Activated naive CD8-positive, alpha-beta T cell treated with anti-CD3 and anti-CD28 coated beads, Interleukin-2, amount 10 ng/mL, durations not matched to agents 7 days and 5 days (primary cell): Measurements from ENCODE around the gene CSNK1G1. TPM values are rescaled to one million over a fixed set of nuclear protein-coding genes. Genes with fewer than 3 reads are reported as not detected.

ENCODE experiments used
- ATAC-seq: fragments of 150-1000 bp; cut with Tn5 transposase; one replicate; pipeline ENCODE4 v1.10.0; 2021; ENCODE audit warnings: low read depth, moderate library complexity
- POLR2A ChIA-PET: fragments of 350-600 bp; sonication (Branson Sonifier 250); formaldehyde crosslinking; loops from one replicate; lab custom pipeline; 2021; ENCODE audit warnings: antibody characterized with exemption; lab: Charles Lee
- DNase-seq: peaks from one replicate; pipeline ENCODE4 v3.0.0; 2021
- H3K27ac Mint-ChIP-seq: one replicate; pipeline ENCODE4 v1.8.0; 2022; ENCODE audit warnings: mild to moderate bottlenecking, mixed read lengths
- H3K27me3 Mint-ChIP-seq: one replicate; pipeline ENCODE4 v1.8.0; 2022; ENCODE audit warnings: mild to moderate bottlenecking, moderate library complexity, mixed read lengths
- H3K36me3 Mint-ChIP-seq: one replicate; pipeline ENCODE4 v1.8.0; 2021; ENCODE audit warnings: mild to moderate bottlenecking, mixed read lengths
- H3K4me1 Mint-ChIP-seq: one replicate; pipeline ENCODE4 v1.8.0; 2021; ENCODE audit warnings: mixed read lengths
- H3K4me3 Mint-ChIP-seq: one replicate; pipeline ENCODE4 v1.8.0; 2022; ENCODE audit warnings: mild to moderate bottlenecking, moderate library complexity, mixed read lengths
- H3K9me3 Mint-ChIP-seq: one replicate; pipeline ENCODE4 v1.8.0; 2021; ENCODE audit warnings: mixed read lengths
- total RNA-seq, 2 experiments: library from RNA; stranded (reverse); gene quantifications; one replicate each; pipeline ENCODE4 v1.2.3, GENCODE V29; 2021

The CSNK1G1 gene
- total RNA-seq, 2 experiments from 2014 or later: 26.2 to 26.7 TPM

DNA sequence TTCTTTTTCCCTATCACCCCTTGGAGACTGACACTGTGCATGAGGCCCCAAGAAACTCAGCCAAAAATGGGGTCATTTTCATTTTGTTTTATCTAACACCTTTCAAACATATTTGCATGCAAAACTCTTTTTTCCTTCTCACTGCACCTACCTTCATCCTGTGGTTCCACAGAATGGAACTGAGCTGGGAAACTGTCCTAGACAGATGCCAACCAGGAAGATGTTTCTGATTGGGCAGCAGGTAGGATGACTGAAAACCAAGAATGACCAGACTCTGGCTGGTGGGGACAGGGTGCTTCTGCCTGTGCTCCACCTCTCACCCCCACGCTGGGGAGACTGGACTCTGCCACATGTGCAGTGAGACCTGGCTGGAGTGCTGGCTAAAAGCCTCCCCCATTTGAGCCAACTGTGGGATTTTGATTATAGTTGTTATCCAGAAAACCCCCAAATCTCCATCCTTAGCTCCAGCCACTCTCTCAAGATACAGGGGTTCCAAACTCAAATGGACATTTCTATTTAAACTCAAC lies 198.3 kb downstream of the CSNK1G1 start:
- ATAC-seq (no peak), DNase-seq (no peak)
- H3K36me3 Mint-ChIP-seq: peaks cover 25% of the 10 kb centered on the region
- peak overlapping the region; percentile 58 for H3K27ac Mint-ChIP-seq
- POLR2A ChIA-PET: no interaction called here
- H3K4me3 Mint-ChIP-seq: no peak overlapping the region
- peaks cover 29% of the 10 kb centered on the region for H3K4me1 Mint-ChIP-seq
- peaks cover 7% of the 10 kb centered on the region for H3K27me3 Mint-ChIP-seq
- H3K9me3 Mint-ChIP-seq: no peaks in the 10 kb centered on the region

DNA sequence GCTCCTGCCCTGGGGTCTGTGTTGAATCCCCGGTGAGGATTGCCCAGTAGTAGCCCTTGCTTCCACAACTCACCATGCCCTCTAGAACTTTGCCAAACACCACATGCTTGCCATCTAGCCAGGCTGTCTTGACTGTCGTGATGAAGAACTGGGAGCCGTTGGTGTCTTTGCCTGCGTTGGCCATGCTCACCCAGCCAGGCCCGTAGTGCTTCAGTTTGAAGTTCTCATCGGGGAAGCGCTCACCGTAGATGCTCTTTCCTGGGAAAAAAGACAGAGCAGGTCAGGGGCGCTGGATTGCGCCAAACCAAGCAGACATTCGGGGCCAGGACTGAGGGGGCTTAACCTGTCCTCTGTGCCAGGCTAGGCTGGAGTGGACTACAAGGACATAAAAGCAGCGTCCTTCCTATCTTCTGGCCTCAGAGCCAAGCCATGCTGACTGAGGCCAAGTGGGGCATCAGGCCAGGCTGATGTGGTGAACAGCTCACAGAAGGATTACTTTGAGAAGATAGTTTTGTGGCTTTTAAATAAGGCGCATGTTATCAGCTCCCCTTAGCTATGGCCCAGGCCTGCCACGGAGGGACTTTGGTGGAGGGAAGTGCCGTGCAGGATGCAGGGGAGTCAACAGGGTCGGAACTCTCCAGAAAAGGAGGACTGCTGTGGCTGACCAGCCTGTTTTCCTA lies 199.2 kb downstream of the CSNK1G1 start:
- DNase-seq (no peak), ATAC-seq (no peak)
- Mint-ChIP-seq H3K9me3 (no peaks in the 10 kb centered on the region), H3K27ac (no peak overlapping the region), H3K4me1 (peaks cover 27% of the 10 kb centered on the region), H3K27me3 (peaks cover 10% of the 10 kb centered on the region), H3K36me3 (peaks cover 25% of the 10 kb centered on the region), H3K4me3 (no peak overlapping the region)
- POLR2A ChIA-PET: no interaction called here

DNA sequence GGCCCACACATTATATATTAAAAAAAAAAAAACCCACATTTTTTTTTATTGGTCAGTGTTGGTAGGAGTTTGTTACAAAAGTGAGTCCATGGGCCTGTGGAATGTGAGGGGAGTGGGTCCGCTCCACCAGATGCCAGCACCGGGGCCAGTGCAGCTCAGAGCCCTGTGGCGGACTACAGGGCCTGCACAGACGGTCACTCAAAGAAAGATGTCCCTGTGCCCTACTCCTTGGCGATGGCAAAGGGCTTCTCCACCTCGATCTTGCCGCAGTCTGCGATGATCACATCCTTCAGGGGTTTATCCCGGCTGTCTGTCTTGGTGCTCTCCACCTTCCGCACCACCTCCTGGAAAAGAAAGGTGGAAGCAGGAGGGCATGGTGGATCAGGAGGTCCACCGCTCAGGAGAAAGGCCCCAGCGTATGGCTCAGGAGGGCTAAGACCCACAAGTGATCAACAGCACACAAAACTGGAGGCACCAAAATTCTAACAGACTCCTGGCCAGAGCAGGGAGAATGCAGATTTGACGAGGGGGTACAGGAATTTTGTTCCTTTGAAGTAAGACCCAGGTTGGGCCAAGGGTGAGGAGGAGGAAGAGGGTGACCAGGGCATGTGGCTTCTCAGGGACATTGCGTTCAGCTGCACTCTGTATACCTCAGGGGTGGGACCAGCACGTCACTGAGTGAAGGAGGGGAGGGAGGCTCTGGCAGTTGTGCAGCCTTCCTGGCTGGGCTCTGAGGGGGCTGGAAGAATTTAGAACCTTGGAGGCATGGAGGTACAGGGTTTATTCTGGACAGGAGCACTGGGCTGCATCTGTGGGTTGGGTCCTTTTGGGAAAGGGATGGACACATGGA lies 199.9 kb downstream of the CSNK1G1 start:
- POLR2A ChIA-PET: interaction anchor here (0.7 kb wide), 1 partner anchor 34 kb away, joined by 3 read pairs; no protein-coding TSS in a partner anchor
- peaks cover 26% of the 10 kb centered on the region for H3K4me1 Mint-ChIP-seq
- DNase-seq (no peak), ATAC-seq (no peak)
- H3K27ac Mint-ChIP-seq: no peak overlapping the region
- H3K9me3 Mint-ChIP-seq: no peaks in the 10 kb centered on the region
- peaks cover 10% of the 10 kb centered on the region for H3K27me3 Mint-ChIP-seq
- H3K36me3 Mint-ChIP-seq: peaks cover 25% of the 10 kb centered on the region
- no peak overlapping the region for H3K4me3 Mint-ChIP-seq

DNA sequence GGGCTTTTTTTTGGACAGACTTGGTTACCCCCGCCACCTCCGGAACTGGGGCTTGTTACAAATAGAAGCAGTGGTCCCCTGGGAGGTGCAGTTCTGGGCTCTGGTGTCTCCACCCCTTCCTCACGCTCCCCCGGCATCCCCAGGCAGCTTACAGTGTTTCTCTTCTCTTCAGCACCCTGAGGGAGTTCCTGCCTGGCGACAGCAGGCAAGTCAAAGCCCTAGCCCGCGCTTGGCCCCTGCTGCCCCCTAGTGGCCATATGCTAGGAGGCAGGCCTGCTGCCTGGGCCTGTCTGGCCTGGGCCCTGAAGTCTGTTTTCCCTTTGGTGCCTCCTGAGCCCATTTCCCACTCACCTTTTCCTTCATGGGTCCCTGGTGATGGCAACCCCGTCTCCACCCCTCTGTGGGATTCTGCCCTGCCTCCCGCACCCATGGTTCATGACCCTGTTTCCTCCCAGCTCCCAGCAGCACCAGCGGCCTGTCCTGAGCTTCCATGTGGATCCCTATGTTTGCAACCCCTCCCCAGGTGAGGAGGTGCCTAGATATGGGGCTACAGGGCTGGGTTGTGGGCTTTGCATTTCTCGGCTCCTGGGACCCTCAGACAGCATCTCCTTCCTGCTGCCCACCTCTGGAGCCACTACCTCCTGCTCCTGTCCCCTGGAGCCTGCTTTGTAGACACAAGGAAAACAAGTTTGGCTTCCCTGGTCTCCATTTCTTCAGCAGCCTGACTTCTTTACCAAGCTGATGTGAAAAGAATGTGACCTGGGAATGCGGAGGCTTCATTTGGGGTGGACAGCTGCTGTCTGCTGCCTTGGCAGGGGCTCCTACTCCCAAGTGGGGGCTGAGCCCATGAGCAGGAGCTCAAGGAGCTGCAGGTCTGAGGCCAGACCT lies 202.2 kb downstream of the CSNK1G1 start:
- Mint-ChIP-seq H3K4me1 (peaks cover 30% of the 10 kb centered on the region), H3K36me3 (peaks cover 16% of the 10 kb centered on the region), H3K27ac (peak overlapping the region; percentile 74), H3K9me3 (no peaks in the 10 kb centered on the region), H3K27me3 (peaks cover 12% of the 10 kb centered on the region), H3K4me3 (peak overlapping the region; percentile 56)
- ATAC-seq (peak; percentile 87), DNase-seq (peak; percentile 95)
- POLR2A ChIA-PET: interaction anchor here (0.6 to 6.7 kb wide), 5 partner anchors 9 to 573 kb away, joined by 3 to 53 read pairs (median 4); partner anchors contain the start of genes CIAO2A, PPIB and SNX1

DNA sequence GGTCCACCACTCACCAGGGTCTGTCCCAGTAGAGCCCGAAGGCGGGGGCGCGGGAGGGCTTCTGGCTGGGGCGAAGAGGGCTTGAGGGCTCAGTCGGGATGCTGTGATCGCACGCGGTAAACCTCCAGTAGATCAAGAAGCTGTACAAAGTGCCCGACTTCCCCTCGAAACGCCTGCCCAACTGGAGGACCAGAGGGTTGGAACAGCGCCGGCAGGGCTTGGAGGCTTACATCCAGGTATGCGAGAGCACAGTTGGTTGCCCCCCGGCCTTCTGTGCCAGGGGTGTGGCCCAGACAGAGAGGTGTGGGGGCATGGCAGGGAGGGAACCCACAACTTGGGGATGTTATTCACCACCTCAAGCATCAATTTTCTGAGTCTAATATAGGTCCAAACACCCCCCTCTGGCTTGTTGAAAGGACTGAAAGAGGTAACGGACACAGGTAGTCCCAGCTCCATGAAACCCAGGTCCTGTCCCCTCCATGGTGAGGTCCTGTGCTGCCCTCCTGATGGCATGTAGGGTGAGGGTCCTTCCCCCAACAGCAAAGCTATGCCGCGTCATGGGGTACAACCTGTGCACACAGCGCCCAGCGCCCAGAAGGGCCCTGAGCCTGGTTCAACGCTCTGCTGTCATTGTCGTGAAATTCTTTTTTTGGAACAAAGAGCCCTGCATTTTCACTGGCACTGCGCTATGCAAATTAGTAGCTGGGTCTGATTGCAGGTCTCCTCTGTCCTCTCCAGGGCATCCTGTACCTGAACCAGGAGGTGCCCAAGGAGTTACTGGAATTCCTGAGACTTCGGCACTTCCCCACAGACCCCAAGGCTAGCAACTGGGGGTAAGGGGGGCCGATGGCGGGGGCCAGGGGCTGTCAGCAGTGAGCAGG lies 203.2 kb downstream of the CSNK1G1 start:
- Mint-ChIP-seq H3K4me1 (peaks cover 22% of the 10 kb centered on the region), H3K4me3 (peak overlapping the region; percentile 42), H3K27me3 (peaks cover 12% of the 10 kb centered on the region), H3K9me3 (no peaks in the 10 kb centered on the region), H3K27ac (no peak overlapping the region), H3K36me3 (peaks cover 9% of the 10 kb centered on the region)
- no peak for DNase-seq
- no peak for ATAC-seq
- POLR2A ChIA-PET: interaction anchor here (1.0 to 6.7 kb wide), 4 partner anchors 10 to 58 kb away, joined by 3 to 53 read pairs (median 14); partner anchors contain the start of genes CIAO2A, PPIB and SNX1

DNA sequence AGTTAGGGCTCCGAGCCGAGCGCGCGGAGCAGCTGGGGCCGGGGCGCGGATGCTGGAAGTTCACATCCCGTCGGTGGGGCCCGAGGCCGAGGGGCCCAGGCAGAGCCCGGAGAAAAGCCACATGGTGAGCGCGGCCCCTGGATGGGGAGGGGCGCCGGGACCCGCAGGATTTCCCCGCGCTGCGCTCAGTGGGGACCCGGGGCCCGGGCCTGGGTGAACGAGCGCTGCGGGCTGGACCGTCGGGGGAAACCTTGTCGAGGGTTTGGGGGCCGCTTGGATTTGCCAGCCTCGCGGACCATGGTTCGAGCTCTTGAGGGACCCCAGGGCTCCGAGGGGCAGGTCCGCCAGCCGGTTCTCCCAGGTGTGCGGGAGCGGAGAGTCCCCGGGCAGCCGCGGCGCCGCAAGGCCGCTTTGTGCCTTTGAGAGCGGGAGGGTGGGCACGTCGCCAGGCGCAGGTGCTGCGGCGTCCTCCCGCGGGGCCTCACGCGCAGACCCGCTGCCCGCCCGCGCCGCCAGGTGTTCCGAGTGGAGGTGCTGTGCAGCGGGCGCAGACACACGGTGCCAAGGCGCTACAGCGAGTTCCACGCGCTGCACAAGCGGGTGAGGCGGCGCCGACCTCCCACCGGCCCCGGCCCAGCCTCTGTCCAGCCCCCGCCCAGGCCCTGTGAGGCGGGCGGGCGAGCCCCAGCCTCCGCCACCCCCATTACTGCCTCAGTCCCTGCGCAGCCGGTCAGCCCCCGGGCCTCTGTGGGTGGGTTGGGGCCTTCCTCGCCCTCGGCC lies 204.1 kb downstream of the CSNK1G1 start, which contains the start of gene SNX22:
Gene SNX22 (plus strand): TSS at position 5 of the 780 bp plus-strand sequence. CDS start 45 bp downstream, at position 50.
- Mint-ChIP-seq H3K9me3 (no peaks in the 10 kb centered on the region), H3K4me1 (peaks cover 22% of the 10 kb centered on the region), H3K36me3 (peaks cover 9% of the 10 kb centered on the region), H3K27me3 (peaks cover 12% of the 10 kb centered on the region), H3K27ac (peak within 1 kb of the TSS; percentile 60), H3K4me3 (peak within 1 kb of the TSS; percentile 82)
- ATAC-seq (peak; percentile 3), DNase-seq (peak; percentile 65)
- POLR2A ChIA-PET: interaction anchor here (4.6 to 6.7 kb wide), 2 partner anchors 10 to 57 kb away, joined by 24 to 53 read pairs; partner anchors contain the start of genes CIAO2A, PPIB and SNX1

DNA sequence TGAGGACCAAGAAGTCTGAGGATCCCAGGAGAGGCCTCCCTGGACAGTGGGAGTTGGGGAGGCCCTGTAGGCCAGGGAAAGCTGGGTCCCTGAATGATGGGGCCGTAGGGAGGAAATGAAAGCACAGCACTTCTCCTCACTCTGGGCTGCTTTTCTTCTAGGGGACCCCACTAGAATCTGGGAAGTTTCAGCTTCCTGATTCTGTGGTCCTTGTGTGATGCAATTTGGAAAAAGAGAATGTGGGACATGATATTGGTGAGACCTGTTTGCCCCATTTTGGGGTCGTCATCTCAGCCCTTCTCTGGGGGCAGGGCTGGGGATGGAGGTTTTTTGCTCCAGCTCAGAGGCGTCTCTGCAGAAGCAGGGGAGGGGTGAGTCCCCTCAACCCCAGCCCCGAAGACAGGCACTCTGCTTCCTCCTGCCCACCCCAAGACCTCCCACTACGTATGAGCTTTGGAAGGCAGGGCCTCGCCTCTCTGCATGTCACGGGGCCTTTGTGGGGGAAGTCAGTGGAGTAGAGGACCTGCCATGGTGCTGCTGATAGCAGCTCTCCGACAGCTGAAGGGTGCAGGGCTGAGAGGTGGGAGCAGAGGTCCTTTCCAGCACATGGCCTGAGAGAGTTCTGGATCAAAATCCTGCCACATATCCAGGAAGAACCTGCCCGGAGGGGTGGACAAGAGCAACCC lies 205.9 kb downstream of the CSNK1G1 start:
- POLR2A ChIA-PET: interaction anchor here (0.6 to 6.7 kb wide), 5 partner anchors 12 to 637 kb away, joined by 3 to 53 read pairs (median 4); partner anchors contain the start of genes CIAO2A, PPIB and SNX1
- no peaks in the 10 kb centered on the region for H3K9me3 Mint-ChIP-seq
- H3K4me1 Mint-ChIP-seq: peaks cover 22% of the 10 kb centered on the region
- DNase-seq (no peak), ATAC-seq (no peak)
- H3K27me3 Mint-ChIP-seq: peaks cover 12% of the 10 kb centered on the region
- H3K36me3 Mint-ChIP-seq: peaks cover 5% of the 10 kb centered on the region
- H3K4me3 Mint-ChIP-seq: no peak overlapping the region
- peak overlapping the region; percentile 73 for H3K27ac Mint-ChIP-seq

DNA sequence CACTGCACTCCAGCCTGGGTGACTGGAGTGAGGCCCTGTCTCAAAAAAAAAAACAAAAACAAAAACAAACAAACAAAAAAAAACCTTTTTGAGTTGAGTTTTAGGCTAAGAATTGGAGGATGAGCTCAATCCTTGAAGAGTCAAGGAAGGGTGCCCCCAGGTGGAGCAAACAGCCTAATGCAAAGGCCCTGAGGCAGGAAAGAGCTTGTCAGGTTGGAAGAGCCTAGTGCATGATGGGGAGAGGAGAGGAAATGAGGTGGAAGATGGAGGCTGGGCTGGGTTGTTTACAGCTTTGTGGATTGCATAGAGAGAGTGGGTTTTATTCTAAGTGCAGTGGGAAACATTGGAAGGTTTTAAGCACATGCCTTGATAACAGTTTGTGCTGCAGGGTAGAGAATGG lies 206.5 kb downstream of the CSNK1G1 start:
- peak overlapping the region; percentile 23 for H3K4me3 Mint-ChIP-seq
- H3K4me1 Mint-ChIP-seq: peaks cover 22% of the 10 kb centered on the region
- H3K36me3 Mint-ChIP-seq: peaks cover 4% of the 10 kb centered on the region
- DNase-seq (no peak), ATAC-seq (peak; percentile 22)
- H3K9me3 Mint-ChIP-seq: no peaks in the 10 kb centered on the region
- POLR2A ChIA-PET: interaction anchor here (0.6 to 6.7 kb wide), 5 partner anchors 13 to 638 kb away, joined by 3 to 53 read pairs (median 4); partner anchors contain the start of genes CIAO2A, PPIB and SNX1
- H3K27me3 Mint-ChIP-seq: peaks cover 12% of the 10 kb centered on the region
- peak overlapping the region; percentile 73 for H3K27ac Mint-ChIP-seq

DNA sequence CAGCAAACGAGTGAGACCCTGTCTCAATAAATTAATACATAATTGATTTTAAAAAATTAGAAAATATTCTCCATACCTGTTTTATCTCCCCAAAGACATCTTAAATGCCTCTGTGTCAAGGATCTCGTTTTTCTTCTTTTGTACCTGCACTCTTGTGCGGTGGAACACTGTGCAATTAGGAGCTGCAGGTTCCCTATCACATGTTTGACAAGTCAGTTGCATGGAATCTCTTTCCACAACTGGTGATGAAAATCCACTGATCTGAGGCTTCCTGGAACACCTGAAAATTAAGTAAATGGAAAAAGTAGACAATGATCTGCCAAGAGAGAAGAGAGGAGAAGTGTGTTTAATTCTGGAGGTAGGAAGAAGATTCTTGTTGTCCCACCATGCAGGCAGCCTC lies 207.4 kb downstream of the CSNK1G1 start:
- Mint-ChIP-seq H3K4me3 (no peak overlapping the region), H3K27ac (no peak overlapping the region), H3K36me3 (peaks cover 4% of the 10 kb centered on the region), H3K27me3 (peaks cover 12% of the 10 kb centered on the region), H3K4me1 (peaks cover 21% of the 10 kb centered on the region), H3K9me3 (no peaks in the 10 kb centered on the region)
- no peak for DNase-seq
- POLR2A ChIA-PET: interaction anchor here (1.4 to 6.7 kb wide), 2 partner anchors 14 to 55 kb away, joined by 4 to 53 read pairs; partner anchors contain the start of genes CIAO2A and PPIB
- ATAC-seq: no peak

DNA sequence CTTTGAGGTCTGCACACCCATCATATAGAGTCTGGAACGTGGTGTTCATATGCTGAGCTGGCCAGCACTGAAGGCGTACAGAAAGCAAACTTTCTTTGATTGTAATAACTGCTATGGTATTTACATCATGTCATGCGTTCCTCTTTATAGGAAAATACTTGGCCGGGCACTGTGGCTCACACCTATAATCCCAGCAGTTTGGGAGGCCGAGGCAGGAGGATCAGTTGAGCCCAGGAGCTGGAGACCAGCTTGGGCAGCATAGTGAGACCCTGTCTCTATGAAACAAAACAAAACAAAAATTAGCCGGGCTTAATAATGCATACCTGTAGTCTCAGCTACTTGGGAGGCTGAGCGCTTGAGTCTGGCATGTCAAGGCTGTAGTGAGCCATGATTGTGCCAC lies 207.8 kb downstream of the CSNK1G1 start:
- Mint-ChIP-seq H3K9me3 (no peaks in the 10 kb centered on the region), H3K4me3 (no peak overlapping the region), H3K36me3 (peaks cover 4% of the 10 kb centered on the region), H3K27ac (no peak overlapping the region), H3K27me3 (peaks cover 10% of the 10 kb centered on the region), H3K4me1 (peaks cover 17% of the 10 kb centered on the region)
- ATAC-seq (no peak), DNase-seq (no peak)
- POLR2A ChIA-PET: no interaction called here
